Fibroblast of villous mesenchyme (primary cell): ENCODE data around the gene RUVBL2. TPM values are rescaled to one million over a fixed set of nuclear protein-coding genes. Genes with fewer than 3 reads are reported as not detected.

ENCODE experiments used
- DNase-seq: peaks from one replicate; pipeline ENCODE4 v3.0.0-alpha.2; 2010; ENCODE audit warnings: low read depth
- H3K4me3 ChIP-seq: 2 replicates; pipeline ENCODE4 v1.5.1; 2011; ENCODE audit warnings: low read depth, mild to moderate bottlenecking, low read length
- CTCF ChIP-seq: IDR thresholded peaks from 2 replicates; pipeline ENCODE4 v1.5.1; 2012; ENCODE audit warnings: low read depth, mild to moderate bottlenecking, low read length; ENCODE audit not compliant: insufficient read depth
- total RNA-seq: library from RNA; depleted of rRNA; stranded (reverse); fragments of >200 nt; gene quantifications from 2 replicates; pipeline ENCODE4 v1.2.3, GENCODE V29; 2012

Gene RUVBL2
- total RNA-seq, 1 donor = 176 TPM

- DNase-seq = no peak
- H3K4me3 ChIP-seq = no peak overlapping the region
- TF ChIP-seq CTCF = no peak
Observed at GRCh38 chr19:49010453-49010852, 16.8 kb downstream of the RUVBL2 start.

- no peak overlapping the region for H3K4me3 ChIP-seq
- TF ChIP-seq CTCF = no peak
- no peak for DNase-seq
Observed at GRCh38 chr19:49011194-49011593, 17.5 kb downstream of the RUVBL2 start.

GRCh38 chr19:49014123-49014869 is 20.6 kb downstream of the RUVBL2 start:
- no peak for TF ChIP-seq CTCF
- H3K4me3 ChIP-seq = no peak overlapping the region
- DNase-seq = no peak

GRCh38 chr19:49014870-49015255 is 21.2 kb downstream of the RUVBL2 start:
- H3K4me3 ChIP-seq = no peak overlapping the region
- no peak for TF ChIP-seq CTCF
- DNase-seq = no peak

GRCh38 chr19:49016067-49016839 is 22.6 kb downstream of the RUVBL2 start:
- H3K4me3 ChIP-seq = no peak overlapping the region
- no peak for TF ChIP-seq CTCF
- no peak for DNase-seq

- TF ChIP-seq CTCF = no peak
- H3K4me3 ChIP-seq = peak within 1 kb of the TSS; percentile 55
- DNase-seq = no peak
Observed at GRCh38 chr19:49017041-49017665, 23.5 kb downstream of the RUVBL2 start, which contains the start of gene LHB. LHB (minus strand) TSS chr19:49017091; CDS start chr19:49017081, 10 bp downstream.
